ENCODE data around the gene CITED4.

The CITED4 gene

DNA sequence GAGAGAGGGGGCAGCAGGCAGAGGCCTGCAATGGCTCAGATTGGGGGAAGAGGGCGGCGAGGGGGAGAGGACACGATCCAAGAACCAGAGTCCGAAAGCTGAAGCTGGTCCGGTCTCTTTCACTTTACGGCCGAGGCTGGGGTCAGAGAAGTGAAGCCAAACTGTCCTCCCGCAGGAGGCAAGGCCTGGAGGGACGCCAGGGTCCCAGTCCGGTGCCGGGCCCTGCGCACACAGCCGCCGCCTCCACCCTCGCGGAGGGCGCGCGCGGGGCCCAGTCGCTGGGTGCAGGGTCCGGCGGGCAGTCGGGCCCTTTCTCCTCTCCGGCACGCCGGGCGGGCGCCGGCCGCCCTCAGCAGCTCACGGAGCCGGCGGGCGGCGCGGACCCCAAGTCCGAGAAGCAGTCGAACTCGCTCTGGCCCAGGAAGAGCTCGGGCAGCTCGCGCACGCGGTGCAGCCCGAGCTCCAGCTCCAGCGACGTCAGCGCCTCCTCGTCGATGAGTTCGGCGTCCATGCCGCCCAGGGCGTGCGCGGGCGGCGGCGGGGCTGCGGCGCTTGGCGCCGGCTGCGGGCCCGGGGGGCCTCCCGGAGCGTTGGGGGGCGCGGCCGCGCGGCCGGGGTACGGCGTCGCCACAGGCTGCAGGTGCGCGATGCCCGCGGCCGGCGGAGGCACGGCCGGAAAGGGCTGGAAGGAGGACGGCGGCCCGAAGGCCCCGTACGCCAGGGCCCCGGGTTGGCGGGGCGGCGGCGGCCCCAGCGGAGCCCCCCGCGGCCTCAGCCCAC is 749 bp downstream of the CITED4 start:
- peak overlapping the region; percentile 60 for H3K4me3 ChIP-seq (ENCODE audit: low read length)
- TF ChIP-seq, protein P1, sequence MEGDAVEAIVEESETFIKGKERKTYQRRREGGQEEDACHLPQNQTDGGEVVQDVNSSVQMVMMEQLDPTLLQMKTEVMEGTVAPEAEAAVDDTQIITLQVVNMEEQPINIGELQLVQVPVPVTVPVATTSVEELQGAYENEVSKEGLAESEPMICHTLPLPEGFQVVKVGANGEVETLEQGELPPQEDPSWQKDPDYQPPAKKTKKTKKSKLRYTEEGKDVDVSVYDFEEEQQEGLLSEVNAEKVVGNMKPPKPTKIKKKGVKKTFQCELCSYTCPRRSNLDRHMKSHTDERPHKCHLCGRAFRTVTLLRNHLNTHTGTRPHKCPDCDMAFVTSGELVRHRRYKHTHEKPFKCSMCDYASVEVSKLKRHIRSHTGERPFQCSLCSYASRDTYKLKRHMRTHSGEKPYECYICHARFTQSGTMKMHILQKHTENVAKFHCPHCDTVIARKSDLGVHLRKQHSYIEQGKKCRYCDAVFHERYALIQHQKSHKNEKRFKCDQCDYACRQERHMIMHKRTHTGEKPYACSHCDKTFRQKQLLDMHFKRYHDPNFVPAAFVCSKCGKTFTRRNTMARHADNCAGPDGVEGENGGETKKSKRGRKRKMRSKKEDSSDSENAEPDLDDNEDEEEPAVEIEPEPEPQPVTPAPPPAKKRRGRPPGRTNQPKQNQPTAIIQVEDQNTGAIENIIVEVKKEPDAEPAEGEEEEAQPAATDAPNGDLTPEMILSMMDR (conservative IDR thresholded peaks at IDR 0.05; ENCODE audit: low read length), result no peak
- peak; percentile 35 for DNase-seq (ENCODE audit: low read depth)

DNA sequence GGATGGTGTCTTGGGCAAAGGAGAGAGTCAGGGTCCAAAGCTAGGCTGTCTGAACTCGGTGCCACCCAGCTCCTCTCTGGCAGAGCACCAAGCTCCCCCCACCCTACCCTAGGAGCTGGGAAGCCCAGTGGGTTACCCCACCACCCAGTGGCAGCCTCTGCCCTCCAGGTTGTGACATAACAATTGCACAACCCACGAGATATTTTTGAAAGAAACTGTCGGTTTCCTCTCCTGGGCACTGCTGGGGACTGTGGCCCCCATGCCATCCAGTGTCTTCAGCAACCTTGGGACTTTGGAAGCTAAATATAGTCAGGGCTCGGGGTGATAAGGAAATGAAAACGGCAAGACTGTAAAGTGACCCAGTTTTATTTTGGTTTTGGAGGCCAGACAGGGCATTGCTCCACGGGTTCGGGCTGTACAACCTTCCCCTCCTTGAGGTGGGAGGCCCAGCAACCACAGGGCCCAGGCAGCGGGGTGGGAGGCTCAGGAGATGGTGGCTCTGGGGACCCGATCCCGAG is 1.4 kb downstream of the CITED4 start:
- H3K4me3 ChIP-seq (ENCODE audit: low read length), result peak overlapping the region; percentile 26; the same call in 1 of the 2 replicates
- no peak for DNase-seq (ENCODE audit: low read depth)
- TF ChIP-seq, protein P1 (conservative IDR thresholded peaks at IDR 0.05; ENCODE audit: low read length), result no peak

DNA sequence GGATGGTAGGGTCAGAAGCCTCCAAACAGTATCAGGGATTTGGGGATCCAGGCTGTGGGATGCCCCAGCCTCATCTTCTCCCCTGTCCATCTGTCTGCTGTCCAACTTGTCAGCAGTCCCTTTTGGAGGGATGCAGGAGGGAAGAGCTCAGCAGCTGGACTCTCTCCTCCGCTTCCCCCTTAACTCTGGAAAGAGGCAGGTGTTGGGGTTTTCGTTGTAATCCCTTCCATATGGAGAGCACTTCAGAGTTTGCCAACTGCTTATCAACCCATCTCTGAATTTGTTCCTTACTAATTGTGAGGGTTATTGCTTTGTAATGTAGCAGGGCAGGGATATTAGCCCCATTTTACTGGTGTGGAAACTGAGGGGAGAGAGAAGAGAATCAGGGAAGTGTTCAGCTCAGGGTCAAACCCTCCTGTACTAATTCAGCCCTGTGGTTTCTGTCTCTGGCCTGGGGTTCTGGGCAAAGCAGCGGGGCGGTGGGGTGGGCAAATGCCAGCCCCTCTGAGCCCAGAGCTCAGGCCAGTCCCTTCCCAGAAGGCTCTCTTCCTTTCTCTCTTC is 3.2 kb downstream of the CITED4 start:
- H3K4me3 ChIP-seq (ENCODE audit: low read length), result no peak overlapping the region
- no peak for DNase-seq (ENCODE audit: low read depth)
- TF ChIP-seq, protein P1 (conservative IDR thresholded peaks at IDR 0.05; ENCODE audit: low read length), result no peak

DNA sequence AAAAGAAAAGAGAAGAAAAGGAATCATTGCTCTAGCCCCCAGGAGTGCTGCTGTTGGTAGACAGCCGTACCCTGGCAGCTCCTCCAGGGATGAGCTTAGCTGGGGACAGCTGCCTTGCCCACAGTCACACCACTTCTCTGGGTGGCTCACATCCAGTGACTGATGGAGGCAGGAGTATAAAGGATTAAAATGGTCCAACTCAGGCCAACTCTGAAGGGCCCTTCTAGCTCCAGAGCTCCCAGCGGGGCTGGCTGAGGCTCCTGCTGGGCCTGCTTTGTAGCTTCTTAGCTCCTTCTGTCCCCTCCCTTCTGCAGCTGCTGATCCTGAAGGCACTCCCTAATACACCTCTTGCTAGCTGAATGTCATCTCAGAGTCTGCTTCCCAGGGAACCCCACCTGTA is 4.4 kb downstream of the CITED4 start:
- H3K4me3 ChIP-seq (ENCODE audit: low read length), result no peak overlapping the region
- no peak for DNase-seq (ENCODE audit: low read depth)
- TF ChIP-seq, protein P1 (conservative IDR thresholded peaks at IDR 0.05; ENCODE audit: low read length), result no peak

DNA sequence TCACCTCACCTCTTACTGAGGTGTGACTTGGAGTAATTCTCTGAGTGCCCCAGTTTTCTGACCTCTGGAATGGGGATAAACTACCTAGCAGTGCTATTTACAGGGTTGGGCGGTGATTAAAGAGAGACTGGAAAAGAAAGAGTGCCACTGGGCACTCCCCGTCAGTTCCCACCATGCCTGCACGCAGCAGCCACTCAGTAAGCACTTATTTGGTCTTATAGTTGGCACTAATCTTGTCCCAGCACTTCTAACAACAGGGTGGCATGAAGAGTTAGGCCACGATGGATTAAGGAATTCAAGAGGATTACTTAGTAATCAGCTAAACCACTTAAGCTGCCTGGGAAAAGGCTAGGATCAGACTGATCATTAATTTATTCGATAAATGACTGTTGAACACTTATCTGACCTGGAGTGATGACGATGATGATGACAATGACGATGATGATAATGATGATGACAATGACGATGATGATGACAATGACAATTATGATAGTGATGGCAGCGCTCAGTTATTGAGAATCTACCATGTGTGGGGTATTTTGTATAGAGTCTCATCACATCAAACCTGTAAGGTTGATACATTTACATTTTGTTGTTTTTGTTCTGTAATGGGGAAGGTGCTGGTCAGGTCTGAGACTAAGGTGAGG is 5.4 kb downstream of the CITED4 start:
- H3K4me3 ChIP-seq (ENCODE audit: low read length), result no peak overlapping the region
- TF ChIP-seq, protein P1 (conservative IDR thresholded peaks at IDR 0.05; ENCODE audit: low read length), result no peak
- no peak for DNase-seq (ENCODE audit: low read depth)

DNA sequence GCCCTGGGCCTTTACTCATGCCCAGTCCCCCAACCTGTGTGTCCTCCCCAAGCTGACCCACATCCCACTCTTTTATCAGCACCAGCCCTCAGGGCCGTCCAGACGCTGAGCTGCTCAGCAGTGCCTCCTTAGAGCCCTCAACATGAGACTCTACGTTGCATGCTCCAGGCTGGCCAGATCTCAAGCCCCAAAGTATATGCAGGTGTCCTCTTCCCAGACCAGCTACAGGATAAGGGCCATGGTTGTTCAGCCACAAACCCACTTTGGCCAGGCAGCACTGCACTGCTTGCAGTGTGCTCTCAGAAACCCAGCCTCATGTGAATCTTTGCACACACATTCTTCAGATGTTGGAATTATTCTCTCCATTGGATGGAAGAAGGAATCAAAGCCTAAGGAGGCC is 6.0 kb downstream of the CITED4 start:
- TF ChIP-seq, protein P1 (conservative IDR thresholded peaks at IDR 0.05; ENCODE audit: low read length), result no peak
- no peak overlapping the region for H3K4me3 ChIP-seq (ENCODE audit: low read length)
- DNase-seq (ENCODE audit: low read depth), result no peak

Data from AG10803 (cell line).